ENCODE measurements around the gene UNC13D.

The UNC13D gene

DNA sequence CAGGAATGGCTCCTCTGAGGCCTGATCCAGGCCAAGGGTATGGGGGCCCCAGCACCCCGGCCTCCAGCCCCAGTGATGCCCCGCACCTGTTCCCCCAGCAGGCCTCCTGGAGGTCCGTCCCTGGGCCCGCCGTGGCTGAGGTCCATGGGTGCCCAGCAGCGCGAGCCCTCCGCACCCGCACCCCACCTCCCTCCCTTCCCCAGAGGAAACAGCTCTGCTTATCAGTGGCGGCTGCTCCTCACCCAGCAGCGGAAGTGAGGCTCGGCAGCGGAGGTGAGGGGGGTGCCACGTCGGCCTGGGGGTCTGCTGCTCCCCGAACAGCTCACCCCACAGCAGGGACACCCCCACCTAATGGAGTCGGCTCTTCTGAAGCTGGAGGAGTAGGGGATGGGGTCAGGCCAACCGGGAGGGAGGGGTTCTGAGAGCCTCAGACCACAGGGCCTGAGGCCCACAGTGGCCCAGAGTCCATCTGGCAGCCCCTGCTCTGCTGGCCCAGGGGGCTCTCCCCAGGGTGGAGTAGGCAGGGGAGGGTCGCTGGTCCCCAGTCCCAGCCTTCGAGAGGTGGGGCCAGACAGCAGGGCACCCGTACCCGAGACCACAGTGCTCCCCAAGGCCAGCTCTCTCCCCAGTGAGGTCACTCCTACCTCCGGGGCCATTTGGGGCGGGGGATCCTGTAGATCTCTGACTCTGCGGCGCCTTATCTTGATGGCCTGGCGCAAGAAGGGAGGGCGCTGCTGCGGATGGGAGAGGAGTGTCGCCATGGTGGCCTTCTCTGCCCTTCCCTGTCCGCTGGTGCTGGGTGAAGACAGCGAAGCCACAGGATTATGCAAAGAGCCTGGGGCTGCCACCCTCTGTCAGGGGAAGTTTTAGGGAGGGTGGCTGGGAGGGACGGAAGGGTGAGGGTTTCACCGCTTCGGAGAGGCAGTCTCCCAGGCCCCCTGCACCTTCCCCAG lies at the start of gene UNC13D:
Gene UNC13D, minus strand, starts transcription at position 828 of the 953 bp plus-strand sequence. Its CDS starts 67 bp downstream, at position 761.
- DNase-seq = peak; percentile 84

DNA sequence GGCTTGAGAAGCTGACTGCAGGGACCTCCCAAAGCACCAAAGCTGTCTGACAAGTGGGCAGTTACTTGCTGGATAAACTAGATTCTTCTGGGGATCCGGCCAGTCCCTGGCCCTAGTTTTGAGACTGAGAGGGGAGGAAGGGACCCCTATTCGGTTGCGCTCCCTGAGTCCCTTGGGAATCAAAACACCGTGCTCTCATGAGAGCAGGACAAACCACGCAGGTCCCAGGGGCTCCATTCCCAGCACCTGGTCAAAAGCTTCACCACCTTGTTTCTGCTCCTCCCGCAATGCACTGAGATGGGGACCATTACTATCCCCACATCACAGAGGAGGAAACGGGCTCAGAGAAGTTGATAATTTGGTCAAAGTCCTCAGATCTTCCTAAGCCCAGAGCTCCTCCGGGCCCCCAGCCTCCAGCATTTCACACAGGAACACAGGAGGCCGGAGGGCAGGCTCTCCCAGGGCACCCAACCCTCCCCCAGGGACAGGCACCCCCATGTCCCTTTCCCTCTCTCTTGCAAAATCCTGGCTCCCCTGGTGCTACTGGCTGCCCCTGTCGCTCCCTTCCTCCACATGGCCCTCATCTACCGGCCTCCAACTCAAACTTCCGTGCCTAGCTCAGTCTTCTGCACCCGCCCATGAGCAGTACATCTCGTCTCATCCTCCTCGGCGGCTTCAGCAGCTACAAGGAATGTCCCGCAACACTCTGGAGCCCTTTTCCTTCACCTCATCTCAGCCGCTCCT lies 49.3 kb upstream of the UNC13D start:
- DNase-seq = no peak

DNA sequence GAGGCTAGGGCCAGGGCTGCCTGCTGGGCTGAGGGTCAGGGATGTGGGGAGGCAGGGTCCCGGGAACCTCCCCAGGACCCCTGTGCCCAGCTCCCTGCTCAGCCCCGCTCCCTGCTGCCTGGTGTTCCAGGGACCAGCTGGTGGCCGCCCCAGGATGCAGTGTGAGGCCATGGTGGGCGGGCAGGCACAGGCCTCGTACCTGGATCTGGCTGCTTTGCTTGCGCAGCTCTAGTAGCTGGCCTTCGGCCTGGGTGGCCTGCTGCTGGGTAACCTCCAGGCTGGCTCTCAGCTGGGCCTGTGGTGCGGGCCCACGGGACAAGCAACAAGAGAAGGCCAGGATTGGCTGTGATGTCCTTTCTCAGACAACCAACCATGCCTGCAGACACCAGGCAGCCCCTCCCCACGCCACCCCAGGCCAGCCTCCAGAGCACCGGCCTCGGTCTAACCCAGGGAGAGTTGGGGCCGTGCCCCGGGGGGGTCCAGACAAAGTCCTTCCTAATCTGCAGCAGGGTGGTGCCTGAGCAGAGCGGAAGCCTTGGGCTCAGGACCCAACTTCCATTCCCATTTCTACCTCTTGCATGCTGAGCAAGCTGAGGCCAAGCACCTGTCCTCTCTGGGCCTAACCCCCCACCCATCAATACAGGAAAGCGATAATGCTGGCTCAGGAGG lies 48.5 kb upstream of the UNC13D start:
- no peak for DNase-seq

DNA sequence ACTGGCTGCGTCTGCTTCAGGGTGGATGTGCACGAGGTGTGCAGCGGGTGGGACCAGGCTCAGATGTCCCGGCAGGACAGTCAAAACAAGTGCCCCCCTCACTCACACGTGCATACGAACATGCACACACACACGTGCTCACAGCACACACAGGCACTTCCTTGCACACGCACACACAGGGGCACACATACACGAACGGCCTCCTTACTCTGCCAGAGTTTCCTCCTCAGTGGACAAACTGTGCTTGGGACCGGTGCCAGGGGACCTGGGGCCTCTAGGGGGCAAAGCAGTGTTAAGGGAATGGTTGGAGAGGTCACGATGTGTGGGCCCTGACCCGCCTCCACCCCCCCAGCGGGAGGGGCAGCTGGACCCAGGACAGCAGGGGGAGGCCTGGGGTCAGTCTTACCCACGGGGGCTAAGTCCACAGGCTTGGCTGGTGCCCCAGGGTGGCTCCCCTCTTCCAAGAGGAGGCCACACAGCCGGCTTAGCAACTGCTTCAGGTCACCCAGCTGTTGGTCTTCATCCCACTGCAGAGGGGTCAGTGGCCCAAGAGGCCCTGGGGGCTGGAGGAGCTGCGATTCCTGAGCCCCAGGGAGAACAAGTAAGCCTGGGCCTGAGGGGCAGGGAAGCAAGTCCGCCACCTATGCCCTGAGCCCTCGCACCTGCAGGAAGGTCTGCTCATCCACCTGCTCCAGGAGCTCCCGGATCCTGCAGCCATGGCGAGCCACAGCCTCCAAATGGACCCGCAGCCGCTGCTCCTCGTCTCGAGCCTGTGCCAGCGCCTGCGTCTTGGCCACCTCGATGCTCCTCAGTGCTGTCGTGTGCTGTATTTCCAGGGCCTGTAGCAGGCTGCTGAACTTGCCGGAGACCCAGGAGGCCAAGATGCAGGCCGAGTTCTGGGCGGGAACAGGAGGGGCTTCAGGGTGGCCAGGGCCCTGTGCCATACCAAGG lies 47.7 kb upstream of the UNC13D start:
- no peak for DNase-seq

DNA sequence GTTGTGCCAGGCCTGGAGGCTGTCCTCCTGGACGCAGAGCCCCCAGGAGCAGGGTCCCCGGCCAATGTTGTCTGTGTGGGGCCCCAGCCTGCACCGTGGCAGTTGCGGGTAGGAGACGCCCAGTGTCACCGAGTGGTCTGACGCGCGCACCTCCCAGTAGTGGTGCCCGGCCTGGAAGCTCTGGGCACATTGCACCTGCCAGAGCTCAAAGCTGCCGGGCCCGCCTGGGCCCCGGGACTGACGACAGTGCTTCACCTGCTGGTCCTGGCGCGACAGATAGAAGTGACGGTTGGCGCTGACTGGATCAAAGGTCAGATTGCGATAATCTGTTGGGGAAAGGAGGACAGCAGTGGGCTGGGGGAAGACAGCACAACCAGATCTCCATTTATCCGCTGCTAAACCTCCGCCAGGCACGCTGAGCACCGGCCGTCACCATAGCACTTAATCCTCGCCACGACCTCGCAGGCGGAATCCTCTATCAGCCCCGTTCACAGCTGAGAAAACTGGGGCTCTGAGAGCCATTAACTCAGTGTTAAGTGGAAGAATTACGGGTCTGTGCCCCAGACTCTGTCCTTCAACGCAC lies 46.9 kb upstream of the UNC13D start:
- no peak for DNase-seq

DNA sequence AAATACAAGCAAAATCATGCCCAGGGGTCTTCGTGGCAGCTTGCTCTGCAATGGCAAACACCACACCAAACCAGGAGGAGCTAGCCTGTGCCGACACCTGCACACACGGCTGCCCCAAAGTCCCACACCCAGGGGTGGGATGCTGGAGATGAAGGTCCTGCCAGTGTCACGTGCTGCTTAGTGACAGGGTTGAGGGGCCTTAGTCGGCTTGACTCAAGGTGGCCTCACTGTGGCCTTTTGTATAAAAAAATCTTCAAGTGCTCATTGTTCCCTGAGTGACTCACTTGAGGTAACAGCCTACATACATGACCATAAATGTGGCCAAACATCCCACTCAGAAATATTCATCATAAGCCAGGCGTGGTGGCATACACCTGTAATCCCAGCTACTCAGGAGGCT lies 45.2 kb upstream of the UNC13D start:
- DNase-seq = no peak

DNA sequence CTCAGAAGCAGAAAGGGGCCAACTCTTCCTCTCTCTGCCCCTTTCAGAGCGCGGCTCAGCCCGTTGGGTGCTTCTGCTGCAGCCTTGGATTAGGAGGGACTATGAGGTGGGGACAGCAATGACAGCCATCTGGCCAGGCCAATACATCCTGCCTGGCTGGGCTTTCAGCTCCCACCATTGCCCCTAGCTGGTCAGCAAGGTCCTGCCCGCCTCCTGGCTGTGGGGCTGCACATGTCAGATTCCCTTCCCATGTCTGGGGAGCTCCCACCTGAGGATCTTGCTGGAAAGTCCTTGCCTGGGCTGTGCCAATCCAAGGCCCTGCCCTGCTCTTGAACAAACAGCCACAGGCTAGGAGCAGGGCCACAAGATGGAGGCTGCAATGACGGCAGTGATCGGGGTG lies 44.3 kb upstream of the UNC13D start:
- no peak for DNase-seq

DNA sequence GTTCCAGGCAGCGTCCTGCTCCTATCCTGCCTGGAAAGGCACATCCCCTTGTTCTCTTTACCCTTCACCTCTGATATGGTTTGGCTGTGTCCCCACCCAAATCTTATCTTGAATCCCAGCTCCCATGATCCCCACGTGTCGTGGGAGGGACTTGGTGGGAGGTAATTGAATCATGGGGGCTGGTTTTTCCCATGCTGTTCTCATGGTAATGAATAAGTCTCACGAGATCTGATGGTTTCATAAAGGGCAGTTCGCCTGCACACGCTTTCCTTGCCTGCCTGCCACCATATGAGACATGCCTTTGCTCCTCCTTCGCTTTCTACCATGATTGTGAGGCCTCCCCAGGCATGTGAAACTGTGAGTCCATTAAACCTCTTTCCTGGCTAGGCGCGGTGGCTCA lies 41.7 kb upstream of the UNC13D start:
- DNase-seq = peak; percentile 70

DNA sequence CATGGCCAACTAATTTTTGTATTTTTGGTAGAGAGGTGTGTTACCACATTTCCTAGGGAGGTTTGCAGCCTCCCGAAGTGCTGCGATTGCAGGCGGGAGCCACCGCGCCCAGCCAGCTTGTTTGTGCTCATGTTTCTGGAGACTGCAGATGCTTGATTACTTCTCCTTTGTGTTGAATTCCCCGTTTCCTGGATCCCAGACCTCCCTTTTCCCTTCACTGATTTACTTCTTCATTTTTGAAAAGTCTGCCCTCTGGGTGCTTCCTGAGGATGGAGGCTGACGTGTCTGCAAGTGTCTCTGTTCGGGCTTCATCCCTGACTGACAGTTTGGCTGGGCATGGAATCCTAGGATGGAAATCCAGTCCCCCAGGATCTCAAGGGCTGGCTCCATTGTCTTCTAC lies 41.2 kb upstream of the UNC13D start:
- DNase-seq = no peak

DNA sequence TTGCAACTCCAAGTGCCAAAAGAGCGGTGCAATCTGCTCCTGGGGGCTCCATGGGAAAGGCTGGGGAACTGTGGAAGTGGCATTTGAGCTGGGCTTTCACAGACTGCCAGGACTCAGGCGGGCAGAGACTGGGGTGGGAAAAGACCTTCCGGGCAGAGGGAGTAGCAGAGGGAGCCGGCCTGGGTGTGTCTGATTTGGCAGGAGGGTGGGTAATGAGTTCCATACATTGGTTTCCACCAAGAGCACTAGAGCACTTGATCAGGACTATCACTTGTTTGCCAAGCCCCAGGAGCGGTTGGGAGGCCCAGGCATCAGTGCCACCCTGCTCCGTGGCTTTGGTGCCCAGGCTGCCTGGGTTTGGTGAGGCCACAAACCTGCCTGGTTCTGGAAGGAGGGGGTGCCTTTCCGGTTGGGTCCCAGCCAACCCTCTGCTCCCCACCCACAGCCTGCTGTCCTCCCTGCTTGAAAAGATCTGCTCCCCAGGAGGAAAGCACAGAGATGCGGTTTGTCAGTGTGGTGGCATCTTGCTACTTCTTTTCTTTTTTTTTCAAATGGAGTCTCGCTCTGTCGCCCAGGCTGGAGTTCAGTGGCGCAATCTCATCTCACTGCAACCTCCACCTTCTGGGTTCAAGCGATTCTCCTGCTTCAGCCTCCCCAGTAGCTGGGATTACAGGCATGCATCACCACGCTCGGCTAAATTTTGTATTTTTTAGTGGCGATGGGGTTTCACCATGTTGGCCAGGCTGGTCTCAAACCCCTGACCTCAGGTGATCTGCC lies 37.7 kb upstream of the UNC13D start:
- peak; percentile 37 for DNase-seq

DNA sequence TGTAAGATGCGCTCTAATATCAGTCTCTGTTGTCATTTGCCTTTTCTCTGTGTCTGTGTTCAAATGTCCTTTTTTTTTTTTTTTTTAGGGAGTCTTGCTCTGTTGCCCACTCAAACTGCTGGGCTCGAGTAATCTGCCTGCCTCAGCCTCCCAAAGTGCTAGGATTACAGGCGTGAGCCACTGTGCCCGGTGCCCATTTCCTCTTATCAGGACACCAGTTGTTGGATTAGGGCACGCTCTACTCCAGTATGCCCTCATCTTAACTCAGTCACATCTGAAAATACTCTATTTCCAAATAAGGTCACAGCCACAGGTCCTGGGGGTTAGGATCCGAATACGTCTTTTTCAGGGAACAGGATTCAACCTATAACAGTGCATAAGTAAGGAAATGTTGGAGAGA lies 36.1 kb upstream of the UNC13D start:
- DNase-seq = peak; percentile 76

DNA sequence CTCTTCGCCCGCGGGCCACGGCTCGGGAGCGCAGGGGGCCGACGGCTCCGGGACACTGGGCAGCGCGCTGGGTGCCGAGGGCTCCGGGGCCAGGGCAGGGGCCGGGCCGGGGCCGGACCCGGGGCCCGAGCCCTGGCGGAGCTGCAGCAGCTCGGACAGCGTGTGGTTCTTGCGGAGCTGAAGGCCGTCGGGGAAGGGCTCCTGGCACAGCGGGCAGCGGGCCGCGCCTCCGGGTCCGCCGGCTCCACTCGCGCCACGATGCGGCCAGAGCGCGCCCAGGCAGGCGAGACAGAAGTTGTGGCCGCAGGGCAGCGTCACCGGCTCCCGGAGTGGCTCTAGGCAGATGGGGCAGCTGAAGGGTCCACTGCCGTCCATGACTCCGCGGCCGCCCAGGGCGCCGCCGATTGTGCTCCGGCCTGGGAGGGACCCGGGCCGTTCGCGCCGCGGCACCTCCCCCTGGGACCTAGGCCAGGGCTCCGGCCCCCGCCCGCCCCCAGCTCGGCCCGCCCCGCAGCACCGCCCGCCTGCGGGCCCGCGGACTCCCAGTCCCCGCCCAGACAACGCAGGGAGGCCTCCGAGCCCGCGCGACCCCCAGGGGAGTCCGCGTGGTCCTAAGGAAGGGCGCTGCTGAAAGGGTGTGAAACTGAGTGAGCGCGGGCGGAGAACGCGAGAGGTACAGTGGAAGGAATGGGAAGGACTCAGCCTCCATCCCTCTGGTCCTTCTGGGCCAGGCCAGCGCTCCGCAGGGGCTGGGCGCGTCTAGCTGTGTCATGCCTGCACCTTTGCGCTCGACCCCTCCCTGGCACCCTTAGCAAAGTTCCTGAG lies 34.2 kb upstream of the UNC13D start, which contains the start of gene TRIM47:
Gene TRIM47, minus strand, starts transcription at position 408 of the 825 bp plus-strand sequence. Its CDS starts 33 bp downstream, at position 375.
- DNase-seq = peak; percentile 32

DNA sequence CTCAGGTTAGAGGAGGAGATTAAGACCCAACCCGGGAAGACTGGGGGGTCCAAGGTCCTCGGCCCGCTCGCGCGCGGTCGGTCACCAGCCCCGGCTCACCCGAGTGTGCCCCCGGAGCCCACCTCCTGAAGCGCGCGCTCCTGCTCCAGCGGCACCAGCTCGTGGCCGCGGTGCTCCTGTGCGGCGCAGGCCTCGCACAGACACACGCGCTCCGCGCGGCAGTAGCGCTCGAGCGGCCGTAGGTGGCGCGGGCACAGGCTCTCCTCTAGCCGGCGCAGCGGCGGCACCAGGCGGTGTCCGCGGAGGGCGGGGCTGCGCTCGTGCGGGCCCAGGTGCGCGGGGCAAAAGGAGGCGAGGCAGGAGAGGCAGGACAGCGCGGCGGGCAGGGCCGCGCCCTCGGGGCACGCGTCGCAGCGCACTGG lies 33.6 kb upstream of the UNC13D start:
- peak; percentile 61 for DNase-seq

DNA sequence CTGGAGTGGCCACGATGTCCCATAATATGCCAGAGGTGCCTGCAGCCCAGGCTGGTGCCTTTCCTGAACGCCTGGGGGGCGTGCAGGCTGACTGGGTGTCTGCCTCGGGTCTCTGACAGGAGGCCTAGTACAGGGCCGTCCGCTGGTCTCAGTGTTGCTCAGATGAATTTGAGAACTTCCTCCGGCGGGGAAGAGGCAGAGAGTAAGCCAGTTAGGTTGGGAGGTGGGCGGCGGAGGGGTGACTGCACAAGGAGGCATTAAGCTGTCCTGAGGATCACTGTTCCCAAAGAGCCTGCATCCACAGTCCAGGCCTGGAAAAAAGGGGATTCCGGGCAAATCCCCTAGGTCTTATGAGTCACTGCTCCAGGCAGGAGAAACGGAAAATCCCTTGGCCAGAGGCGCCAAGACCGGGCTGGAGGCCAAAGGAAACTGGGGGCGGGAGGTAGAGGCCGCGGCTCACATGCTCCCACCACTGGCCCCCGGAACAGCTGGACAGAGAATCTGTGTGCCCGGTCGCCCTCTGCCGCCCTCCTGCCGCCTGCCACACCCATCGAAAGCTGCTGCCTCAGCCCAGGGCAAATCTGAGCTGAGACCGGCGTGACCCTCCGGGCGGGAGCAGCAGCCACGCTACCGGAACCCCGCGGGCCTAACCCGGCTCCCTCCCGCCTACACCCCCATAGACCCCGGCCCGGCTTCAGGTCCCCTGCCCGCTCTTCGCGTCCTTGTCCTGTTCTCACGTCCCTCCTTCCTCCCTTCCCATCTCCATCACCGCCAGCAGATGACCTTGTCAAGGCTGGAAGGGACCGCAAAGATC lies 32.9 kb upstream of the UNC13D start:
- DNase-seq = no peak

DNA sequence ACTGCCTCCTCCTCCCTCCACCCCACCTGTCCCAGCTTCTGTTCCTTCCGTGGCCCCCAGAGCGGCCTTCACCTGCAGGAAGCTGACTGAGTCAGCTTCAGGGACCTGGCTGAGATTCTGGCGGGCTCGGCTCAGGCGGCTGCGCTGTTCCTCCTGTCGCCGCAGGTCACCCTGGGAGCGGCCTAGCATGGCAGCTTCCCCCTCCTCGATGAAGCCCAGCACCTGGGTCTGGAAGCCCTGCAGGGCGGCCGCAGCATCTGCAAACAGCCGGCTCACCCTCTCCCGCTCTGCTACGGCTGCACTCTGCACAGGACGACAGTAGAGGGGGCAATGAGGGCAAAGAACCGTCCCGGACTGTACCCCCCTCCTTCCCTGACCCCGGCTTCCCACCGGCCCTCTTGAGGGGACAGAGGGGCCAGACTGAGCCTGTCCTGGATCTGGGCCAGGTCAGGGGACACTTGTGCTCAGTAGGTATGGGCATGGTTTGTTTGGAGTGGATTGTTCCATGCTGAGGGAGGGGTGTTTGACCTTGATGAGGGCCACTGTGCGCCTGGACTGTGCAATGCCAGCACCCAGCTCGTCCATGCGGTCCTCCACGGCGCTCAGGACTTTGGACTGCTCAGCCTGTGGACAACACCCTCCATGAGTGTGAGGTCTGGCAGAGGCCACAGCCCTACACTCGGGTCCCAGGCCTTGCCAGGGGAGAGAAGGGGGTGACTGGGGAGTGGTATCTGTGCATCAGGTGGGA lies 32.2 kb upstream of the UNC13D start:
- no peak for DNase-seq

DNA sequence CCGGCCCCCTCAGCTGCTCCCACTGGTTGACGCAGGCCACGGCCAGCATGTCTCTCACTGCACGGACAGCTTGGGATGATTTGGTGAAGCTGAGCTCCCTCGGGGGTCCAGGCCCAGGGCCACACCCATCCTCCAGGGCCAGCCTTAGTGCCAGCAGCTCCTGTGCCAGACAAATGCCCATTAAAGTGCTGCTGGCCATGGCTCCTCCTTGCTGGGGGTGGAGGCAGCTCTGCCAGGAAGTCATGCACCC lies 31.7 kb upstream of the UNC13D start:
- no peak for DNase-seq

DNA sequence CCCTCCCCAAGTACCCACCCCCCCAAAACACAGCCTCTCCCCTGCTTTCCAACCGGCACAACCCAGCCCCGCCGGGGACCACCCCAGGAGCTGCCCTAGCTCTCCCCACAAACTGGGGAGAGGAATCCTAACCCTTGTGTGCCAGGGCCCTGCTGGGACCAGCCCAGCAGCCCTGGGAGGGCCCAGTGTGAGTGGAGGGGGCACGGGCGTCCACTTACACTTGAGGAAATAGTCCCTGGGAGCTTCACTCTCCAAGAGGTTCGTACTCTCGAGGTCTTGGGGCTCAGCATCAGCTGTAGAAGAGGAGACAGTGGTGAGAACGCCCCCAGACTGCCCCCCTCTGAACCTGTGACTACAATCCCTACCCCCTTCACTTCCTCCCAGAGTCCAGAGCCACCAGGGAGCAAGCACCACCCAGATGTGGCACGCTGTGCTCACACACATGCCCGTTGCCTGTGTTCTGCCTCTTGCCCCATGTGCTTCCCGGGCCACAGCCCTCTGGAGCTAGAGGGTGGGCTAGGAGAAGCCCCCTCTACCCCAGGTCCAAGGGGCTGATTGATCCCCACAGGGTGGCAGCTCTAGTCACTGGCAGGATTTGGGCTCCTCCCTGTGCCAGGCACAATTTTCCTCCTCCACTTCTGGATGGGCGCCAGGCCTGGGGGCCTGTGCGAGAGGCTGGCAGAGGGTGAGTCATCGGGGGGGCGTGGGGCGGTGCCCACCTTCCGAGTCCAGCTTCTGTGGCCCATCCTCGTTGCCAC lies 31.2 kb upstream of the UNC13D start:
- no peak for DNase-seq
